ENCODE measurements around the gene PLAAT5.

PLAAT5 gene

DNA sequence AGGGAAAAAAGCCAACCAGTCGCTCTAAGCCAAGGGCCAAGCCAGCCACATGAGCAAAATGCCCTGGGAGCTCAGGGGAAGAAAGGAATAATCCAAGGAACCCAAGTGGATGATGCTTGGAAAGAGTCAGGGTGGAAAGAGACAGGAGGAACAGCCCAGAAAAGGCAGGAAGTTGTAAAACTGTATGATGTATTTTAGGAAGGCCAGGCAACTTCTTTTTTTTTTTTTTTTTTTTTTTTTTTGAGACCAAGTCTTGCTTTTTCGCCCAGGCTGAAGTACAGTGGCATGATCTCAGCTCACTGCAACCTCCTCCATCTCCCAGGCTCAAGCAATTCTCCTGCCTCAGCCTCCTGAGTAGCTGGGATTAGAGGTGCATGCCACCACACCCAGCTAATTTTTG, 16.5 kb upstream of the PLAAT5 start:
- no peak for ATAC-seq
- TF ChIP-seq, protein P1, sequence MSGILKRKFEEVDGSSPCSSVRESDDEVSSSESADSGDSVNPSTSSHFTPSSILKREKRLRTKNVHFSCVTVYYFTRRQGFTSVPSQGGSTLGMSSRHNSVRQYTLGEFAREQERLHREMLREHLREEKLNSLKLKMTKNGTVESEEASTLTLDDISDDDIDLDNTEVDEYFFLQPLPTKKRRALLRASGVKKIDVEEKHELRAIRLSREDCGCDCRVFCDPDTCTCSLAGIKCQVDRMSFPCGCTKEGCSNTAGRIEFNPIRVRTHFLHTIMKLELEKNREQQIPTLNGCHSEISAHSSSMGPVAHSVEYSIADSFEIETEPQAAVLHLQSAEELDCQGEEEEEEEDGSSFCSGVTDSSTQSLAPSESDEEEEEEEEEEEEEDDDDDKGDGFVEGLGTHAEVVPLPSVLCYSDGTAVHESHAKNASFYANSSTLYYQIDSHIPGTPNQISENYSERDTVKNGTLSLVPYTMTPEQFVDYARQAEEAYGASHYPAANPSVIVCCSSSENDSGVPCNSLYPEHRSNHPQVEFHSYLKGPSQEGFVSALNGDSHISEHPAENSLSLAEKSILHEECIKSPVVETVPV (CRISPR knock-in tag; IDR thresholded peaks at IDR 0.05): no peak
- no peak for TF ChIP-seq PPARA (CRISPR knock-in tag; IDR thresholded peaks at IDR 0.05; ENCODE audit: borderline replicate concordance)
- TF ChIP-seq ZFP3 (CRISPR knock-in tag; IDR thresholded peaks at IDR 0.05): no peak
- TF ChIP-seq, protein P2, sequence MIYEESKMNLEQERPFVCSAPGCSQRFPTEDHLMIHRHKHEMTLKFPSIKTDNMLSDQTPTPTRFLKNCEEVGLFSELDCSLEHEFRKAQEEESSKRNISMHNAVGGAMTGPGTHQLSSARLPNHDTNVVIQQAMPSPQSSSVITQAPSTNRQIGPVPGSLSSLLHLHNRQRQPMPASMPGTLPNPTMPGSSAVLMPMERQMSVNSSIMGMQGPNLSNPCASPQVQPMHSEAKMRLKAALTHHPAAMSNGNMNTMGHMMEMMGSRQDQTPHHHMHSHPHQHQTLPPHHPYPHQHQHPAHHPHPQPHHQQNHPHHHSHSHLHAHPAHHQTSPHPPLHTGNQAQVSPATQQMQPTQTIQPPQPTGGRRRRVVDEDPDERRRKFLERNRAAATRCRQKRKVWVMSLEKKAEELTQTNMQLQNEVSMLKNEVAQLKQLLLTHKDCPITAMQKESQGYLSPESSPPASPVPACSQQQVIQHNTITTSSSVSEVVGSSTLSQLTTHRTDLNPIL (CRISPR knock-in tag; IDR thresholded peaks at IDR 0.05; ENCODE audit: low read depth): no peak
- no peak for TF ChIP-seq ESRRG (CRISPR knock-in tag; IDR thresholded peaks at IDR 0.05)
- TF ChIP-seq RARB (CRISPR knock-in tag; IDR thresholded peaks at IDR 0.05): no peak
- TF ChIP-seq, protein P3, sequence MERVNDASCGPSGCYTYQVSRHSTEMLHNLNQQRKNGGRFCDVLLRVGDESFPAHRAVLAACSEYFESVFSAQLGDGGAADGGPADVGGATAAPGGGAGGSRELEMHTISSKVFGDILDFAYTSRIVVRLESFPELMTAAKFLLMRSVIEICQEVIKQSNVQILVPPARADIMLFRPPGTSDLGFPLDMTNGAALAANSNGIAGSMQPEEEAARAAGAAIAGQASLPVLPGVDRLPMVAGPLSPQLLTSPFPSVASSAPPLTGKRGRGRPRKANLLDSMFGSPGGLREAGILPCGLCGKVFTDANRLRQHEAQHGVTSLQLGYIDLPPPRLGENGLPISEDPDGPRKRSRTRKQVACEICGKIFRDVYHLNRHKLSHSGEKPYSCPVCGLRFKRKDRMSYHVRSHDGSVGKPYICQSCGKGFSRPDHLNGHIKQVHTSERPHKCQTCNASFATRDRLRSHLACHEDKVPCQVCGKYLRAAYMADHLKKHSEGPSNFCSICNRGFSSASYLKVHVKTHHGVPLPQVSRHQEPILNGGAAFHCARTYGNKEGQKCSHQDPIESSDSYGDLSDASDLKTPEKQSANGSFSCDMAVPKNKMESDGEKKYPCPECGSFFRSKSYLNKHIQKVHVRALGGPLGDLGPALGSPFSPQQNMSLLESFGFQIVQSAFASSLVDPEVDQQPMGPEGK (CRISPR knock-in tag; IDR thresholded peaks at IDR 0.05; ENCODE audit: borderline replicate concordance): no peak
- TF ChIP-seq CSDC2 (CRISPR knock-in tag; IDR thresholded peaks at IDR 0.05): no peak
- TF ChIP-seq SNAI2 (CRISPR knock-in tag; IDR thresholded peaks at IDR 0.05): no peak
- TF ChIP-seq, protein P4, sequence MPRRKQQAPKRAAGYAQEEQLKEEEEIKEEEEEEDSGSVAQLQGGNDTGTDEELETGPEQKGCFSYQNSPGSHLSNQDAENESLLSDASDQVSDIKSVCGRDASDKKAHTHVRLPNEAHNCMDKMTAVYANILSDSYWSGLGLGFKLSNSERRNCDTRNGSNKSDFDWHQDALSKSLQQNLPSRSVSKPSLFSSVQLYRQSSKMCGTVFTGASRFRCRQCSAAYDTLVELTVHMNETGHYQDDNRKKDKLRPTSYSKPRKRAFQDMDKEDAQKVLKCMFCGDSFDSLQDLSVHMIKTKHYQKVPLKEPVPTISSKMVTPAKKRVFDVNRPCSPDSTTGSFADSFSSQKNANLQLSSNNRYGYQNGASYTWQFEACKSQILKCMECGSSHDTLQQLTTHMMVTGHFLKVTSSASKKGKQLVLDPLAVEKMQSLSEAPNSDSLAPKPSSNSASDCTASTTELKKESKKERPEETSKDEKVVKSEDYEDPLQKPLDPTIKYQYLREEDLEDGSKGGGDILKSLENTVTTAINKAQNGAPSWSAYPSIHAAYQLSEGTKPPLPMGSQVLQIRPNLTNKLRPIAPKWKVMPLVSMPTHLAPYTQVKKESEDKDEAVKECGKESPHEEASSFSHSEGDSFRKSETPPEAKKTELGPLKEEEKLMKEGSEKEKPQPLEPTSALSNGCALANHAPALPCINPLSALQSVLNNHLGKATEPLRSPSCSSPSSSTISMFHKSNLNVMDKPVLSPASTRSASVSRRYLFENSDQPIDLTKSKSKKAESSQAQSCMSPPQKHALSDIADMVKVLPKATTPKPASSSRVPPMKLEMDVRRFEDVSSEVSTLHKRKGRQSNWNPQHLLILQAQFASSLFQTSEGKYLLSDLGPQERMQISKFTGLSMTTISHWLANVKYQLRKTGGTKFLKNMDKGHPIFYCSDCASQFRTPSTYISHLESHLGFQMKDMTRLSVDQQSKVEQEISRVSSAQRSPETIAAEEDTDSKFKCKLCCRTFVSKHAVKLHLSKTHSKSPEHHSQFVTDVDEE (CRISPR knock-in tag; IDR thresholded peaks at IDR 0.05): no peak

GRCh38 chr11:63506876-63507275, 15.9 kb upstream of the PLAAT5 start:
- TF ChIP-seq SNAI2 (CRISPR knock-in tag; IDR thresholded peaks at IDR 0.05) (no peak), ZNF8 (CRISPR knock-in tag; IDR thresholded peaks at IDR 0.05) (no peak), TCF4 (CRISPR knock-in tag; IDR thresholded peaks at IDR 0.05; ENCODE audit: borderline replicate concordance) (no peak), ISL1 (CRISPR knock-in tag; IDR thresholded peaks at IDR 0.05) (no peak), BACH2 (CRISPR knock-in tag; IDR thresholded peaks at IDR 0.05; ENCODE audit: borderline replicate concordance) (no peak), ZNF70 (CRISPR knock-in tag; IDR thresholded peaks at IDR 0.05) (no peak), ZFP3 (CRISPR knock-in tag; IDR thresholded peaks at IDR 0.05) (no peak), ARNTL (CRISPR knock-in tag; IDR thresholded peaks at IDR 0.05; ENCODE audit: borderline replicate concordance, low read depth) (no peak), GLIS3 (CRISPR knock-in tag; IDR thresholded peaks at IDR 0.05) (no peak), TOX (CRISPR knock-in tag; IDR thresholded peaks at IDR 0.05; ENCODE audit: borderline replicate concordance) (no peak), ESRRG (CRISPR knock-in tag; IDR thresholded peaks at IDR 0.05) (no peak), CSDC2 (CRISPR knock-in tag; IDR thresholded peaks at IDR 0.05) (no peak)
- TF ChIP-seq, protein P5, sequence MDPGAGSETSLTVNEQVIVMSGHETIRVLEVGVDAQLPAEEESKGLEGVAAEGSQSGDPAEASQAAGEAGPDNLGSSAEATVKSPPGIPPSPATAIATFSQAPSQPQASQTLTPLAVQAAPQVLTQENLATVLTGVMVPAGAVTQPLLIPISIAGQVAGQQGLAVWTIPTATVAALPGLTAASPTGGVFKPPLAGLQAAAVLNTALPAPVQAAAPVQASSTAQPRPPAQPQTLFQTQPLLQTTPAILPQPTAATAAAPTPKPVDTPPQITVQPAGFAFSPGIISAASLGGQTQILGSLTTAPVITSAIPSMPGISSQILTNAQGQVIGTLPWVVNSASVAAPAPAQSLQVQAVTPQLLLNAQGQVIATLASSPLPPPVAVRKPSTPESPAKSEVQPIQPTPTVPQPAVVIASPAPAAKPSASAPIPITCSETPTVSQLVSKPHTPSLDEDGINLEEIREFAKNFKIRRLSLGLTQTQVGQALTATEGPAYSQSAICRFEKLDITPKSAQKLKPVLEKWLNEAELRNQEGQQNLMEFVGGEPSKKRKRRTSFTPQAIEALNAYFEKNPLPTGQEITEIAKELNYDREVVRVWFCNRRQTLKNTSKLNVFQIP (CRISPR knock-in tag; IDR thresholded peaks at IDR 0.05; ENCODE audit: borderline replicate concordance, low read depth): no peak
- TF ChIP-seq, protein P3 (CRISPR knock-in tag; IDR thresholded peaks at IDR 0.05; ENCODE audit: borderline replicate concordance): no peak
- TF ChIP-seq, protein P1 (CRISPR knock-in tag; IDR thresholded peaks at IDR 0.05): no peak
- ATAC-seq: no peak

Data from SK-N-SH treated with all-trans-retinoic acid at 6 μM for 48 hours (cell line).